TTC549 (cell line): ENCODE results near the gene NDUFAF2.
A peak's percentile ranks its signal among the peaks of the same experiment; 100 is the strongest.
"Not testable (repeated sequence)": the region's sequence is repeated elsewhere in the genome, so short reads cannot be mapped to it uniquely, and the experiment has no call there.

Source experiments
- FAIRE-seq: peaks from 2 replicates; lab custom pipeline; 2012; peaks lifted over from hg19 to GRCh38; lab: Jason Lieb, UNC

Gene NDUFAF2, protein sequence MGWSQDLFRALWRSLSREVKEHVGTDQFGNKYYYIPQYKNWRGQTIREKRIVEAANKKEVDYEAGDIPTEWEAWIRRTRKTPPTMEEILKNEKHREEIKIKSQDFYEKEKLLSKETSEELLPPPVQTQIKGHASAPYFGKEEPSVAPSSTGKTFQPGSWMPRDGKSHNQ

DNA sequence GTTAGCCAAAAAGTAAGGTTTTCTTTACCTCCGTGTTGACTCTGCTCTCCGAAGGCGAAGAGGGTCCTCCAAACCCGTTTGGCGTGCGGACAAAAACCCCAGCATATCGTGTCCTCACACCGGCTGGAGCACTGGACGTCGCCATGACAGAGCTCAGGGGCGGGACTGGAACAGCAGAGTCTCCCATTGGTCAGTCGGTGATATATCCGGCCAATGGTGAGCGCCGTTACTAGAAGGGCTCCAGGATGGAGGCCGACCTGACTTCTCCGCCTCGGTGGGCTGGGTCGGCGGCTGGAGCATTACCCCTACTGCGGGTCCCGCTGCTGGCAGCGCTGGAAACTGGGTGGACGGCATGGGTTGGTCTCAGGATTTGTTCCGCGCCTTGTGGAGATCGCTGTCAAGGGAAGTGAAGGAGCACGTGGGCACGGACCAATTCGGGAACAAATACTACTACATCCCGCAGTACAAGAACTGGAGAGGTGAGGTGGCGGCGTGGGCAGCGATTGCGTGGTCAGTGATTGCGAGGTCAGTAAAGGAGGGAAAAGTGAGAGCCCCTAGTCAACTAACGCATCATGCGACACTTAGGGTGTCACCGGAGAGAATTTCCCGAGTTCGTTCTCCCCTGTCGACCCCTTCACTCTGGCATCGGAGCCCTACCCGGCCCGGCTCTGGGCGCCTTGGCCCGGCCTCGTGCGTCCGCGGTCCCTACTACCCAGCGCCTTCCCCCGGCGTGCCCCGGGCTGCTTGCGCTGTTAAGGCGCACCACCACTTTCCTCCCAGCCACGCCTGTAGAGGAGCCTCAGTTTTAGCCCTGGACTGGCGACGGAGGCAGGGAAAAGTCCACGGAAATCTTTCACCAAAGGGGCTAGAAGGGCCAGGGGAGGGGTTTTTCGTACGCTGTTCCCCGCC lies at the start of gene NDUFAF2, which contains the start of gene ERCC8:
Gene NDUFAF2 (plus strand): TSS at position 302 of the 909 bp plus-strand sequence. CDS start 51 bp downstream, at position 353.
Gene ERCC8 (minus strand): TSS at position 167 of the 909 bp plus-strand sequence. CDS start 62 bp downstream, at position 105.
- peak; percentile 67 for FAIRE-seq

DNA sequence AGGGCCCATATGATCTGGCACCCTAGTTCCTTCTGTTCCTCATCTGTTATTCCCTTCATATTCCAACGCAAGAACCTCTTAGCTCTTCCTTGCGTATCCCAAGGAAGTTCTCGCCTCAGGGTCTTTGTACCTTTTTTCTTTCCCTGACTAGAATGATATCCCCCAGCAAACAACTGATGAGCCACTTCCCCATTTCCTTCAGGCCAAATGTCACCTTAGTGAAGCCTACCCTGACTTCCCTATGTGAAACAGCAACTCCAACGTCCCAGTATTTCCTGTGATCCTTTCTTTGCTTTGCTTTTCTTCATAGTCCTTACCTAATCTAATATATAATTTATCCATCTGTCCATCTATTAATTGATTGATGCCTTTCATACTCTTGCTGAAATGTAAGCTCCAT lies 48.0 kb upstream of the NDUFAF2 start:
- no peak for FAIRE-seq

DNA sequence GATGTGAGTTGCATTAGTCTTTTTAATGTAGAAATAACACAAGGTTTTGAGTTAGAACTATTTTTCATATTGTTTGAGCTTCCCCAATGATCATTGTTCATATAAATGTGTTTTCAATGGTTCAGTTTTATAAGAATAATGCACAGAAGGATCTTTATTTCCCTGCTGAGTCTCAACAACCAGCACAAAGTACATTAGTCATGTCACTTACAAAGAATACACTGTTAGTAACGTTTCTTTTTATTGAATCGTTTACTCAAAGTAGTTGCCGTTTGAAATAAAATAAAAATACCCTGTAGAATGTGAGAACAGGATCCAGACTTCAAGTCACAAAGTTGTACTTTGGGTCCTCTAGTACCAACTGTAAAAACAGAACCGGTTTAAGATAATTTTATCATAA lies 41.6 kb upstream of the NDUFAF2 start:
- FAIRE-seq, result no peak

DNA sequence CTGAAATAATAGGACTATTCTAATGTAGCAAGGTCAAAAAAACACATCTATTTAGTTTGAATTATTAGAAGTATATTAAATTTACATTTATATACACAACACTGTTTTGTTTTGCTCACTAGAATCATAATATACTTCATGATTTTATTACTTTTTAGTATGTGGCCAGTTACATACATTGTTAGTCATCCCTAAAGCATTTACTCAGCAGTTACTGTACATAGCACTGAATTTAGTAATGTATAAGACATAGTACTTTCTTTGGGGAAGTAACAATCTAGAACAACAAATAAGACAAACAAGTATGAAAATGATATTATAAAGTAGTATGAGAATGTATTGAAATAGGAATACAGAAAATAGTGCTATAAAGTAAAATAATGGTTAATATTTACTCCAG lies 28.4 kb upstream of the NDUFAF2 start:
- FAIRE-seq, result peak; percentile 51

DNA sequence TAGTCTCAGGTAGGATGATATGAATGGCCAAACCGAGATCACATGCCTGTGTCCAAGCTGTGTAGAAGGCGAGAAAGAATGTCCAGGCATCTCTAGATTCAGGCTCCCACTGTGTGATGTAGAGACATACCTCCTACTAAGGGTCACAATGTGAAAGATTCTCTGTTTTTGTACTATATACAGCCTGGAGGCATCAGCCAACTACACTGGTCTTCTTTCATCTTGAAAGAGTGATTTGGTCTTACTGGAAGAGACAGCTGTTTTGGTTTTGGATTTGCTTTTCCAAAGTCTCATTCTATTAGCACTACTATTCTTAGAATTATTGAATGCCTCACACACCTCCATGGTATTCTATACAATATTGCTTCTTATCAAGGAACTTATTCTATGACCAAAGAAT lies 26.5 kb upstream of the NDUFAF2 start:
- FAIRE-seq, result no peak

DNA sequence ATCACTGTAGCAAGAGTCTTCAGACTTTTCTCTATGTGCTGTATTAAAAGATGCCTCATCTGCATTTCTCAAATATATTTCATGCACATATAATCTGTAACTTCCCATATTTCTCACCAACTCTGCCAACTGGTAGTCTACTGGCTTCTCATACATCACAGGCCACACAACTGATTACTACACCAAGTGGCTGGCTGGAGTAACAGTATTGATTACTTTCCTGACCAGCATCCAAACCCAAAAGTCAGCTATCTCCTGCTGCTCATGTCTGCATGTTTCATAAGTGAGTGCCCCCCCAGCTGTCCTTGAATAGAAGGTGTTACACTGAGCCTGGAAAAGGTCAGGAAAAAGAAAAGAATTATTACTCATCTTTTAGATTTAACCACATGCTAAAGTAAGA lies 17.6 kb upstream of the NDUFAF2 start:
- no peak for FAIRE-seq

DNA sequence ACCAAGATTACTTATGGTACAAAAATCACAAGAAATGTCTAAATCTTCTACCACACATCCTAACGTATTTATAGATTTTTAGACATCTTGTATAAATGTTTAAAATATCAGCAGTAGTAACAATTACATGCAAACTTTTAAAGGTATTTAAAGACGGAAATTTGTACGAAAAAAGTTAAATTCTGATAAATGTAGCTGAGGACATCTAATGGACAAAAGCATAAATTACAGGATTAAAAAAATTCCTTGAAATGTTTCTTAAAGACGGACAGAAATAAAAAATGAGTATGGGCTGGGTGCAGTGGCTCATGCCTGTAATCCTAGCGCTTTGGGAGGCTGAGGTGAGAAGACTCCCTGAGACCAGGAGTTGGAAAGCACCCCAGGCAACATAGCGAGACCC lies 16.0 kb upstream of the NDUFAF2 start:
- FAIRE-seq, result peak; percentile 54

DNA sequence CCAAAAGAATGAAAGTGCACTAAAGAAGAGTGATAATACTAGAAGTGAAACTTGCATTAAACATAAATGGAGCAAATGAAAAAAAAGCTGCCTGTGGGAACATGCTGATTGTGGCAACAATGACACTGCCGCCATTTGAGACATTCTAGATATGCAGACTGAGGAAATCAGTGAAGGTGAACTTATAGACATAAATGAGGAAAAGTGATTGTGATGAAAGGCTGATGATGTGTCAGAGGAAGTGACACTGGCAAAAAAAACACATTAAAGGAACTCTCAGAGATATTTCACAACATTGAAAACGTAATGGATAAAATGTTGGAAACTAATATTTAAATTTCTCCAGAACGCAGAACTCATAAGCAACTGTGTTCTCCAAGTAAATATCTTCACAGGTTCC lies 1.4 kb upstream of the NDUFAF2 start:
- no peak for FAIRE-seq

DNA sequence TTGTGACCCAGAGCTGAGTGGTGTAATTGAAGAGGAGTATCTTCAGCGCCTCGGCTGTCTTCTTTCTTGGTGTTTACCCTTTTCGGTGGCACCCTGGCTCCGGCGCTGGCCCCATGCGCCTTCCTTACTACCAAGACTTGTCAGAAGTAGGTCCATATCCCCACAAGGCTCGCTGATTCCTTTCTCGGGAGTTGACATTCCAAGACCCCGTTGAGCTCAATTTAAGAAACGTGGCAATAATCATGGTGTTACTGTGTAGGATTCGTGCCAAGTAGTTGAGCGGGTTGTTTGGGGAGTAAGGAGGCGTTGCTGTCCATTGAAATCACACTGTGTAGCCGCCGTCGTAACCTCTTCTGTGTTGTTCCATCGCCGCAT lies 795 bp downstream of the NDUFAF2 start:
- no peak for FAIRE-seq

DNA sequence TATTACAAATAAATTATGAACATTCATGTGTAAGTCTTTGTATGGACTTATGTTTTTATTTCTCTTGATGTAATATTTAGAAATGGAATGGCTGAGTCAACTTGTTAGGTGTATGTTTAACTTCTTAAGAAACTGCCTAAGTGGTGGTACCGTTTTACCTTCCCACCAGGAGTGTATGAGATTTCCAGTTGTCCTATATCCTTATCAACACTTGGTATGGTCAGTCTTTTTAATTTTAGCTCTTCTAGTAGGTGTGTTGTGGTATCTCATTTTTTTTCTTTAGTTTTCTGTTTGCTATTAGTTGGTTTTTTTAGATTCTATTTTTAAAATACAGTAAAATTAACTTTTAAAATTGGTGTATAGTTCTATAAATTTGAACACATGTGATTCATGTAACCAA lies 3.7 kb downstream of the NDUFAF2 start:
- FAIRE-seq, result no peak

DNA sequence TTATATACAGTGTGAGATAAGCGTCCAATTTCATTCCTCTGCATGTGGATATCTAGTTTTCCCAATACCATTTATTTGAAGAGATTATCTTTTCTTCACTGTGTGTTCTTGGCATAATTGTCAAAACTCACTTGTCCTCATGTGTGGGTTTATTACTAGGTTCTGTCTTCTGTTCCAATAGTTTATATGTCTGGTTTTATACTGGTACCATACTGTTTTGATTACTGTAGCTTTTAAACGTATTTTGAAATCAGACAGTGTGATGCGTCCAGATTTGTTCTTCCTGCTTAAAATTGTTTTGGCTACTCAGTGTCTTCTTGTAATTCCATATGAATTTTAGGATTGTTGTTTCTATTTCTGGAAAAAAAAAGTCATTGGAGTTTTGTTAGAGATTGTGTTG lies 10.2 kb downstream of the NDUFAF2 start:
- no peak for FAIRE-seq

DNA sequence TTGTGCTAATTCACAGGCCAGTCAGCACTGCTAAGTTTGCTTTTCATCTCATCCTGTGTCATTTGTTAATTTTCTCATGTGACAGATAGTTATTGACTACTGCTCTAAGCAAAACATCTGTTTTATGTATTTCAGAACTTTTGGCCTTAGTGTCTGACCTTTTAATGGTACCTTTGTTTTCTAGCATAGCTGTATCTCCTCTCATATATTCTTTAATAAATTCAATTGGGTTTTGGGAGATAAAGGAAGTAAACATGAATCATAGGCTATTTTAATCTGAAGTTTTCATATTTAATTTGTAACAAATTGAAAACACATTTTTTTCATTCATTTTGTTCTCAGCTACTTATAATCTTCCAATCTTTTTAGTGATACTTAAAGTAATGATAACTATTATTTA lies 13.1 kb downstream of the NDUFAF2 start:
- FAIRE-seq, result no peak

DNA sequence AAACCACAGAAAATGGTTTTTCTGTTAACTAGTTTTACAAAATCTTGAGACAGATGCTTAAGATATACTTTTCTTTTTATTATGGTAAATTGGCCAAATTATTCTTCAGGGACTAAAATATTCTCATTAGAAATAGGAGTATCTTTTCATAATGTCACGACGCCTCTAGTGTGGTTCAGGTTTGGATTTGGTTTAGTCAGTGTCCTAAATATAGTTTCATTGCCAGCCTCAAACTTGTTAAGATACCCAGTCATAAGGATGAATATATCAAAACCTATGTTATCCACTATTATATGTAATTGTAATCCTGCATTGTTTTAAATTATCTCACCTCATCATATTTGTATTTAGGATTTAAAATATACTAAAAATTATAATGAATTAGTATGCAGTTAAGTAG lies 13.7 kb downstream of the NDUFAF2 start:
- FAIRE-seq, result no peak

DNA sequence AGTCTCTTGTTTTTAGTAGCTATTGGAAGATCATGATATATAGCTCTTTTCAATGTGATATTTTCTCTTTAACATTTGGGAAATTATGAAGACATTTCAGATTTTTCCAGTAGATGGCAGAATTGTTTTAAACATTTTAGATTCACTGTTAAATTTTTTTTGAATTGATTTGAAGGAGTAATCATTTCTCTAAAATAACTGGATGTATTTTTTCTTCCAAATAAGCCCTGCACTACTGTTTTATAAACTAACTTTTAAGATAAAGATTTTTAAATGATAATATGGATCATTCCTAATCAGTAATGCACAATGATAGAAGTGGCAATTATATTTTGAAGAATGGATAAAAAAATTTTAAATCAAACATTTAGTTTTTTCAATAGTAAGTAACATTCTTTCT lies 14.2 kb downstream of the NDUFAF2 start:
- FAIRE-seq, result peak; percentile 93

DNA sequence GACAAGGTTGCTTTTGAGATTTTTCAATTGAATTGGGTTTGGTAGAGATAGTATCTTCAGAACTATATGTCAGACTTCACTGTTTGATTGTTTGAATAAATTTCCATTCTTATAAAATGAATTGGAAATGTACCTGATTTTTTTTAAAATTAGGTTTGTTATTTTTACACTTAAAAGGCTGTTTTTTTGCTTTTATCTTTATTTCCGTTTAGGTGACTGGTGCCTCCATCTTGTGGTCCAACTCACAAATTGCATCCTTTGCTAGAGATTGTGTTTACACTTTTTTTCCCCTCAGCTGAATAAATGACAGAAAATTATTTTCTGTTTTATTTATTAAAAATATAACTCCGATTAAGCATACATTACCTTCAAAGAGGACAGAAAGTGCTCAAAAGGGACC lies 15.6 kb downstream of the NDUFAF2 start:
- peak; percentile 89 for FAIRE-seq

DNA sequence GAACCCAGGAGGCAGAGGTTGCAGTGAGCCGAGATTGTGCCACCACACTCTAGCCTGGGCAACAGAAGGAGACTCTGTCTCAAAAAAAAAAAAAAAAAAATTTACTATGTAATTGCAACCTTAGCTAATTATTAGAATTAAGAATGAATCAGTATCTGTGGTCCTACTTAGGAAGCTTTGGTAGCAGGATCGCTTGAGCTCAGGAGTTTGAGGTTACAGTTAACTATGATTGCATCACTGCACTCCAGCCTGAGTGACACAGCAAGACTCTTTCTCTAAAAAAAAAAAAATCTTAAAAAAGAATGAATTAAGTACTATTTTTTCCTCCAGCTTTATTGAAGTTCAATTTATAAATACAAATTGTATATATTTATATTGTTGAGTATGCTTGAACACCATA lies 16.7 kb downstream of the NDUFAF2 start:
- no peak for FAIRE-seq

DNA sequence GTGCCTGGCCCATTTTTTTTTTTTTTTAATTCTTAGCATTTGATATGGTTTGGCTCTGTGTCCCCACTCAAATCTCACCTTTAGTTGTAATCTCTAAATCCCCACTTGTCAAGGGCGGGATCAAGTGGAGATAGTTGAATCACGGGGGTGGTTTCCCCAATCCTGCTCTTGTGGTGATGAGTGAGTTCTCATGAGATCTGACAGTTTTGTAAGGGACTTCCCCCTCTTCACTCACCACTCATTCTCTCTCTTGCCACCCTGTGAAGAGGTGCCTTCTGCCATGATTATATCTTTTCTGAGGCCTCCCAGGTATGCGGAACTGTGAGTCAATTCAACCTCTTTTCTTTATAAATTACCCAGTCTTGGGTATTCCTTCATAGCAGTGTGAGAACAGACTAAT lies 27.2 kb downstream of the NDUFAF2 start:
- no peak for FAIRE-seq

DNA sequence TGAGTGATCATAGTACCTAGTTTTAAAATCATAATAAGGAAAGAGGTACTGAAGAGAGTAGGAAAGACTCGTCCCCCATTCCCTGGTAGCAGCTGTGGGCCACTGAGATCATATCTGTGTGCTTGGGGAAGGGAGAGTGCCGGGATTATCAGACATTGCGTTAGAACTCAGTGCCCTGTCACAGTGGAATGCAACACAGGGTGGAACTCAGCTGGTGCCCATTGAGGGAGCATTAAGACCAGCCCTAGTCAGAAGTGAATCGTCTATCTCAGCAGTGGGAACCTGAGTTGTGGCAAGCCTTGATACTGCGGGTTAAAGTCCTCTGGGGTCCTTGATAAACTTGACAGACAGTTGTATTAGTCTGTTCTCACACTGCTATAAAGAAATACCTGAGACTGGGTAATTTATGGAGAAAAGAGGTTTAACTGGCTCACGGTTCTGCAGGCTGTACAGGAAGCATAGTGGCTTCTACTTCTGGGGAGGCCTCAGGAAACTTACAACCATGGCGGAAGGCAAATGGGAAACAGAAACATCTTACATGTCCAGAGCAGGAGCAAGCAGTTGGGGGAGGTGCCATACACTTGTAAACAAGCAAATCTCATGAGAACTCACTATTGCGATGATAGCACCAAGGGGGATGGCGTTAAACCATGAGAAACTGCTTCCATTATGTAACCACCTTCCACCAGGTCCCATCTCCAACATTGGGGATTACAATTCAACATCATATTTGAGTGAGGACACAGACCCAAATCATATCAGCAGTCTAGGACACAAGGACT lies 33.1 kb downstream of the NDUFAF2 start:
- no peak for FAIRE-seq

DNA sequence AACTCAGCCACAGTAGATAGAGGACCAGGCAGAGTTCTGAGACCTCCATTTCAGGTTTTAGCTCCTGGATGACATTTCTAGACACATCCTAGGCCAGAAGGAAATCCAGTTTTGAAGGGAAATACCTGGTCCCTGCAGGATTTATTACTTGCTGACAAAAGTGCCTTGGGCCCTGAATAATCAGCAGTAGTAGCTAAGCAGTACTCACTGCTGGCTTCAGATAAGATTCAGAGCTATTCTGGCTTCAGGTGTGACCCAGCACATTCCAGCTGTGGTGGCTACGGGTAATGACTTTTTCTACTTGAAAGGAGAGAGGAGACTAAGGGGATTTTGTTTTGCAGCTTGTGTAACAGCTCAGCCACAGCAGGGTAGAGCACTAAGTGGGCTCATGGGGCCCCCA lies 34.0 kb downstream of the NDUFAF2 start:
- no peak for FAIRE-seq

DNA sequence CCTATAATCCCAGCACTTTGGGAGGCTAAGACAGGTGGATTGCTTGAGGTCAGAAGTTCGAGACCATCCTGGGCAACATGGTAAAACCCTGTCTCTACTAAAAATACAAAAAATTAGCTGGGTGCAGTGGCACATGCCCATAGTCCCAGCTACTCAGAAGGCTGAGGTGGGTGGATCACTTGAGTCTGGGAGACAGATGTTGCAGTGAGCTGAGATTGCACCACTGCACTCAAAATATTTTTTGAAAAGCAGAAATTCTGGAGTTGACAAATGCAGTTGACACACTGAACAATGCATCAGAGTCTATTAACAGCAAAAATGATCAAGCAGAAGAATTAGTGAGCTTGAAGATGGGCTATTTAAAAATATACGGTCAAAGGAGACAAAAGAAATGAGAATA lies 35.5 kb downstream of the NDUFAF2 start:
- FAIRE-seq, result no peak

DNA sequence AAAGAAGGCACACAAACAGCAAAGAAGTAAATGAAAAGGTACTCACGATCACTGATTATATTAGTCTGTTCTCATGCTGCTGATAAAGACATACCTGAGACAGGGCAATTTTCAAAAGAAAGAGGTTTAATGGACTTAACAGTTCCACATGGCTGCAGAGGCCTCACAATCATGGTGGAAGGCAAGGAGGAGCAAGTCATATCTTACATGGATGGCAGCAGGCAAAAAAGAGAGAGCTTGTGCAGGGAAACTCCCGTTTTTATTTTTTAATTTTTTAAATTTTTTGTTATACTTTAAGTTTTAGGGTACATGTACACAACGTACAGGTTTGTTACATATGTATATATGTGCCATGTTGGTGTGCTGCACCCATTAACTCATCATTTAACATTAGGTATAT lies 37.1 kb downstream of the NDUFAF2 start:
- not testable (repeated sequence) for FAIRE-seq

DNA sequence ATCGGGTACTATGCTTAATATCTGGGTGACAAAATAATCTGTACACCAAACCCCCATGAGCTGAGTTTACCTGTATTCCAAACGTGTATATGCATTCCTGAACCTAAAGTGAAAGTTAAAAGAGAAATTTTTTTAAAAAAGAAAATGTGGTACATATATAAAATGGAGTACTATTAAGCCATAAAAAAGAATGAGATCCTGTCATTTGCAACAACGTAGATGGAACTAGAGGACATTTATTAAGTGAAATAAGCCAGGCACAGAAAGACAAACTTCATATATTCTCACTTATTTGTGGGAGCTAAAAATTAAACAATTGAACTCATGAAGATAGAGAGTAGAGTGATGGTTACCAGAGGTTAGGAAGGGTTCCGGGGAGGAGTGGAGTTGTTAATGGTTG lies 44.8 kb downstream of the NDUFAF2 start:
- no peak for FAIRE-seq

DNA sequence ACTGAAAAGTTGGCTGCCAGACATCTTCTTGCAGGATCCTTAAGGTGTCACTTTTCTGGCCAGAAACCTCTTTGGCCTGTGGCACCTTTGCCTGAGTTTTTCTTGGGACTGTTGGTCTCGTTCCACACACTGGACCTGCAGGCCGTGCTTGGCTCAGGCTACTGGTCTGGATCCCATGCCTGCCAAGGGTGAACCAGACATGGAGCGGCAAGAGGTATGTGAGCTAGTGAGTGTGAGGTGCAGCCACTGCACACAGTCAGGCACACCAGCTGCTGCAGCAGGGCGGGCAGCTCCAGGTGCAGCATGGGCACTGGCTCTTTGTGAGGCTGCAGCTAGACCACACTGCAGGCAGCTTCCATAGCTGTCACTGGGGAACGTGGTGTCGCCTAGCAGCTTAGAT lies 47.9 kb downstream of the NDUFAF2 start:
- no peak for FAIRE-seq
